Stimulated activated effector memory CD8-positive, alpha-beta T cell treated with anti-CD3 and anti-CD28 coated beads, Interleukin-12 subunit alpha, Interleukin-12 subunit beta, amount 100 ng/mL, for 72 hours (primary cell): ENCODE results near the gene CHST5.
"Not testable (repeated sequence)": the region's sequence is repeated elsewhere in the genome, so short reads cannot be mapped to it uniquely, and the experiment has no call there.

Experiments
- ATAC-seq: fragments of 150-1000 bp; cut with Tn5 transposase; 2 replicates; pipeline ENCODE4 v1.10.0; 2021
- DNase-seq, 2 donors: peaks; one replicate each; pipeline ENCODE4 v3.0.0; 2021 to 2022; ENCODE audit warnings: low spot score in 2 of 2
- H3K27ac Mint-ChIP-seq: one replicate; pipeline ENCODE4 v1.8.0; 2022; ENCODE audit warnings: mild to moderate bottlenecking, mixed read lengths
- H3K36me3 Mint-ChIP-seq: one replicate; pipeline ENCODE4 v1.8.0; 2022; ENCODE audit warnings: mild to moderate bottlenecking, mixed read lengths
- H3K4me1 Mint-ChIP-seq: one replicate; pipeline ENCODE4 v1.8.0; 2022; ENCODE audit warnings: mixed read lengths
- H3K4me3 Mint-ChIP-seq: one replicate; pipeline ENCODE4 v1.8.0; 2022; ENCODE audit warnings: mild to moderate bottlenecking, mixed read lengths
- H3K9me3 Mint-ChIP-seq: one replicate; pipeline ENCODE4 v1.8.0; 2022; ENCODE audit warnings: mixed read lengths

CHST5 gene

GRCh38 chr16:75502916-75503605, 32.8 kb downstream of the CHST5 start:
- Mint-ChIP-seq H3K36me3 (no peaks in the 10 kb centered on the region), H3K9me3 (no peaks in the 10 kb centered on the region), H3K4me3 (no peak overlapping the region), H3K27ac (no peak overlapping the region), H3K4me1 (no peaks in the 10 kb centered on the region)
- ATAC-seq, result no peak
- DNase-seq, result no peak

GRCh38 chr16:75501820-75502219, 34.1 kb downstream of the CHST5 start:
- ATAC-seq, H3K36me3 Mint-ChIP-seq, DNase-seq, H3K4me3 Mint-ChIP-seq, H3K9me3 Mint-ChIP-seq, H3K4me1 Mint-ChIP-seq, H3K27ac Mint-ChIP-seq: not testable (repeated sequence)

GRCh38 chr16:75501359-75501758, 34.5 kb downstream of the CHST5 start:
- no peak overlapping the region for H3K27ac Mint-ChIP-seq
- H3K9me3 Mint-ChIP-seq, result no peaks in the 10 kb centered on the region
- H3K4me3 Mint-ChIP-seq, result no peak overlapping the region

GRCh38 chr16:75498605-75499322, 37.1 kb downstream of the CHST5 start:
- H3K36me3 Mint-ChIP-seq, H3K4me1 Mint-ChIP-seq, ATAC-seq, H3K9me3 Mint-ChIP-seq, DNase-seq, H3K4me3 Mint-ChIP-seq, H3K27ac Mint-ChIP-seq: not testable (repeated sequence)

More at GRCh38 chr16:75501359-75501758, 34.5 kb downstream of the CHST5 start:
- no peak for DNase-seq
- H3K36me3 Mint-ChIP-seq, result no peaks in the 10 kb centered on the region
- ATAC-seq, result no peak
- H3K4me1 Mint-ChIP-seq, result no peaks in the 10 kb centered on the region

- H3K4me1 Mint-ChIP-seq, result peaks cover 7% of the 10 kb centered on the region
- H3K36me3 Mint-ChIP-seq, result no peaks in the 10 kb centered on the region
- ATAC-seq (no peak), DNase-seq (no peak)
- H3K9me3 Mint-ChIP-seq, result no peaks in the 10 kb centered on the region
- no peak overlapping the region for H3K27ac Mint-ChIP-seq
- no peak overlapping the region for H3K4me3 Mint-ChIP-seq
Observed at GRCh38 chr16:75497558-75497957, 38.4 kb downstream of the CHST5 start.

- Mint-ChIP-seq H3K27ac (peak within 1 kb of the TSS; percentile 48), H3K36me3 (no peaks in the 10 kb centered on the region), H3K4me1 (peaks cover 7% of the 10 kb centered on the region), H3K9me3 (no peaks in the 10 kb centered on the region), H3K4me3 (peak within 1 kb of the TSS; percentile 67)
- DNase-seq, result peak in 1 of 2 donors; percentile 56
- ATAC-seq, result peak; percentile 81
Observed at GRCh38 chr16:75495076-75495674, 40.7 kb downstream of the CHST5 start, which contains the start of gene CHST6. CHST6 (minus strand) TSS chr16:75495441; CDS start chr16:75479828, 15,613 bp downstream.

GRCh38 chr16:75494661-75495075, 41.2 kb downstream of the CHST5 start:
- H3K36me3 Mint-ChIP-seq, result no peaks in the 10 kb centered on the region
- peak overlapping the region; percentile 67 for H3K4me3 Mint-ChIP-seq
- H3K27ac Mint-ChIP-seq, result peak overlapping the region; percentile 48
- ATAC-seq (no peak), DNase-seq (no peak)
- no peaks in the 10 kb centered on the region for H3K9me3 Mint-ChIP-seq
- H3K4me1 Mint-ChIP-seq, result peaks cover 7% of the 10 kb centered on the region

GRCh38 chr16:75494184-75494583, 41.7 kb downstream of the CHST5 start:
- no peak for ATAC-seq
- Mint-ChIP-seq H3K36me3 (no peaks in the 10 kb centered on the region), H3K4me3 (peak overlapping the region; percentile 67)

GRCh38 chr16:75491876-75492275, 44.0 kb downstream of the CHST5 start:
- Mint-ChIP-seq H3K4me3 (no peak overlapping the region), H3K27ac (no peak overlapping the region), H3K4me1 (peaks cover 7% of the 10 kb centered on the region), H3K9me3 (no peaks in the 10 kb centered on the region), H3K36me3 (no peaks in the 10 kb centered on the region)
- DNase-seq (no peak), ATAC-seq (peak; percentile 41)

More at GRCh38 chr16:75494184-75494583, 41.7 kb downstream of the CHST5 start:
- no peak for DNase-seq
- Mint-ChIP-seq H3K4me1 (peaks cover 7% of the 10 kb centered on the region), H3K27ac (no peak overlapping the region), H3K9me3 (no peaks in the 10 kb centered on the region)

- no peak for DNase-seq
- no peak overlapping the region for H3K27ac Mint-ChIP-seq
- no peaks in the 10 kb centered on the region for H3K4me1 Mint-ChIP-seq
- ATAC-seq, result no peak
- no peak overlapping the region for H3K4me3 Mint-ChIP-seq
- no peaks in the 10 kb centered on the region for H3K9me3 Mint-ChIP-seq
- H3K36me3 Mint-ChIP-seq, result no peaks in the 10 kb centered on the region
Observed at GRCh38 chr16:75488322-75488721, 47.6 kb downstream of the CHST5 start.

- Mint-ChIP-seq H3K4me3 (no peak overlapping the region), H3K9me3 (no peaks in the 10 kb centered on the region), H3K4me1 (no peaks in the 10 kb centered on the region), H3K36me3 (no peaks in the 10 kb centered on the region), H3K27ac (no peak overlapping the region)
- ATAC-seq (peak; percentile 71), DNase-seq (no peak)
Observed at GRCh38 chr16:75486676-75487313, 49.1 kb downstream of the CHST5 start.

- H3K27ac Mint-ChIP-seq, result no peak overlapping the region
- H3K9me3 Mint-ChIP-seq, result no peaks in the 10 kb centered on the region
- ATAC-seq (no peak), DNase-seq (no peak)
- no peaks in the 10 kb centered on the region for H3K36me3 Mint-ChIP-seq
- no peak overlapping the region for H3K4me3 Mint-ChIP-seq
- no peaks in the 10 kb centered on the region for H3K4me1 Mint-ChIP-seq
Observed at GRCh38 chr16:75486014-75486675, 49.8 kb downstream of the CHST5 start.

- H3K36me3 Mint-ChIP-seq, result no peaks in the 10 kb centered on the region
- H3K27ac Mint-ChIP-seq, result no peak overlapping the region
- H3K9me3 Mint-ChIP-seq, result no peaks in the 10 kb centered on the region
- no peak overlapping the region for H3K4me3 Mint-ChIP-seq
- DNase-seq (no peak), ATAC-seq (no peak)
- no peaks in the 10 kb centered on the region for H3K4me1 Mint-ChIP-seq
Observed at GRCh38 chr16:75485230-75486013, 50.5 kb downstream of the CHST5 start.

- Mint-ChIP-seq H3K36me3 (no peaks in the 10 kb centered on the region), H3K4me1 (peaks cover under 1% of the 10 kb centered on the region), H3K9me3 (no peaks in the 10 kb centered on the region), H3K4me3 (no peak overlapping the region), H3K27ac (no peak overlapping the region)
- DNase-seq, result no peak
- no peak for ATAC-seq
Observed at GRCh38 chr16:75483222-75483621, 52.7 kb downstream of the CHST5 start.
